Naive thymus-derived CD4-positive, alpha-beta T cell (primary cell): Measurements from ENCODE around the gene EMP1. TPM values are rescaled to one million over a fixed set of nuclear protein-coding genes. Genes with fewer than 3 reads are reported as not detected.
A peak's percentile ranks its signal among the peaks of the same experiment; 100 is the strongest.

Experiments used
- ATAC-seq: fragments of 150-1000 bp; cut with Tn5 transposase; 2 replicates; pipeline ENCODE4 v1.10.0; 2021; ENCODE audit warnings: mild to moderate bottlenecking, moderate library complexity
- CTCF ChIA-PET: fragments of 350-600 bp; sonication (Branson Sonifier 250); formaldehyde crosslinking; loops from one replicate; lab custom pipeline; 2021; ENCODE audit warnings: antibody characterized with exemption; lab: Charles Lee
- POLR2A ChIA-PET: fragments of 350-600 bp; sonication (Branson Sonifier 250); formaldehyde crosslinking; loops from one replicate; lab custom pipeline; 2021; ENCODE audit warnings: antibody characterized with exemption, inconsistent platforms; lab: Charles Lee
- DNase-seq, 9 donors: peaks; one replicate each; pipeline versions ENCODE4 v3.0.0 to v3.0.0-alpha.2; 2020 to 2022; ENCODE audit warnings: mixed read lengths in 1 of 9
- H3K27ac ChIP-seq: one replicate; pipeline ENCODE4 v1.7.0; 2013; ENCODE audit warnings: mild to moderate bottlenecking, low read depth, low read length, moderate library complexity
- H3K27me3 ChIP-seq, 2 donors: one replicate each; pipeline ENCODE4 v1.7.0; 2013; ENCODE audit warnings: low read length in 2 of 2, mild to moderate bottlenecking in 2 of 2, moderate library complexity in 2 of 2; ENCODE audit not compliant: control insufficient read depth in 2 of 2, insufficient read depth in 2 of 2
- H3K36me3 ChIP-seq, 3 experiments: 1 replicate in 2 of 3; 2 replicates in 1 of 3; pipeline ENCODE4 v1.7.0; 2013; ENCODE audit warnings: low read length in 3 of 3, mild to moderate bottlenecking in 3 of 3, moderate library complexity in 1 of 3; ENCODE audit not compliant: insufficient read depth in 3 of 3, control insufficient read depth in 2 of 3
- H3K4me1 ChIP-seq, 2 donors: one replicate each; pipeline ENCODE4 v1.7.0; 2013; ENCODE audit warnings: low read length in 2 of 2, mild to moderate bottlenecking in 2 of 2, moderate library complexity in 1 of 2; ENCODE audit not compliant: control insufficient read depth in 2 of 2, insufficient read depth in 2 of 2
- H3K4me3 ChIP-seq: 2 replicates; pipeline ENCODE4 v1.7.0; 2013; ENCODE audit warnings: mild to moderate bottlenecking, low read length
- H3K9me3 ChIP-seq, 3 experiments: 1 replicate in 2 of 3; 2 replicates in 1 of 3; pipeline ENCODE4 v1.7.0; 2013; ENCODE audit warnings: low read length in 3 of 3; ENCODE audit not compliant: control insufficient read depth in 2 of 3
- H3K27ac Mint-ChIP-seq, 9 donors: one replicate each; pipeline ENCODE4 v1.8.0; 2020 to 2022; ENCODE audit warnings: mixed read lengths in 9 of 9, mild to moderate bottlenecking in 8 of 9, moderate library complexity in 5 of 9, inconsistent platforms in 2 of 9
- H3K27me3 Mint-ChIP-seq, 5 donors: one replicate each; pipeline ENCODE4 v1.8.0; 2021 to 2022; ENCODE audit warnings: mixed read lengths in 5 of 5, mild to moderate bottlenecking in 1 of 5
- H3K36me3 Mint-ChIP-seq, 5 donors: one replicate each; pipeline ENCODE4 v1.8.0; 2020 to 2022; ENCODE audit warnings: mixed read lengths in 5 of 5, mild to moderate bottlenecking in 3 of 5, inconsistent platforms in 1 of 5
- H3K4me1 Mint-ChIP-seq, 7 donors: one replicate each; pipeline ENCODE4 v1.8.0; 2020 to 2022; ENCODE audit warnings: mixed read lengths in 7 of 7, mild to moderate bottlenecking in 3 of 7, inconsistent platforms in 1 of 7
- H3K4me3 Mint-ChIP-seq, 10 donors: one replicate each; pipeline ENCODE4 v1.8.0; 2020 to 2022; ENCODE audit warnings: mild to moderate bottlenecking in 10 of 10, mixed read lengths in 10 of 10, moderate library complexity in 6 of 10, inconsistent platforms in 2 of 10
- H3K9me3 Mint-ChIP-seq, 11 donors: one replicate each; pipeline ENCODE4 v1.8.0; 2020 to 2022; ENCODE audit warnings: mixed read lengths in 11 of 11, mild to moderate bottlenecking in 4 of 11, inconsistent platforms in 1 of 11, moderate library complexity in 1 of 11
- intact Hi-C, 2 donors: fragments of 100-400 bp; cut with micrococcal nuclease; formaldehyde crosslinking; loops; one replicate each; pipeline ENCODE4 v1.15.1; 2023
- polyA plus RNA-seq, 2 donors: library from polyadenylated mRNA; unstranded; fragments of 300-500 nt; fragmentation: Illumina TruSeq; gene quantifications; one replicate each; pipeline ENCODE4 v1.2.3, GENCODE V29; 2021
- total RNA-seq, 6 experiments: library from RNA in 5 of 6; stranded (reverse) in 5 of 6; gene quantifications; 1 replicate in 5 of 6; 2 replicates in 1 of 6; pipeline ENCODE4 v1.2.3 and lab custom pipeline; 2021 to 2026

EMP1 gene
- total and polyA plus RNA-seq, 7 experiments from 2014 or later, result 0.37 to 40.1 (median 4.3) TPM; not detected in 1

GRCh38 chr12:13209436-13210235 is 13.1 kb downstream of the EMP1 start:
- ChIA-PET POLR2A (interaction anchor here (0.9 kb wide), 1 partner anchor 109 kb away, joined by 3 read pairs; no protein-coding TSS in a partner anchor), CTCF (interaction anchor here (0.6 to 8.6 kb wide), 3 partner anchors 8 to 111 kb away, joined by 3 to 125 read pairs (median 3); no protein-coding TSS in a partner anchor)
- Mint-ChIP-seq H3K36me3 (no peaks in the 10 kb centered on the region), H3K27ac (no peak overlapping the region), H3K4me3 (no peak overlapping the region), H3K27me3 (peaks cover 0 to 9% (median 0%) of the 10 kb centered on the region in 5 donors), H3K9me3 (no peaks in the 10 kb centered on the region), H3K4me1 (peaks cover 5 to 44% (median 8%) of the 10 kb centered on the region in 7 donors)
- Histone ChIP-seq H3K27me3 (no peaks in the 10 kb centered on the region), H3K27ac (no peak overlapping the region), H3K36me3 (no peaks in the 10 kb centered on the region), H3K4me3 (no peak overlapping the region), H3K4me1 (no peaks in the 10 kb centered on the region), H3K9me3 (no peaks in the 10 kb centered on the region)
- no peak for DNase-seq
- no peak for ATAC-seq
- intact Hi-C loops, result loop anchor here in 1 of 2 donors (5.0 kb wide), 1 partner anchor 207 kb away; the partner anchor contains the start of gene HEBP1

DNA sequence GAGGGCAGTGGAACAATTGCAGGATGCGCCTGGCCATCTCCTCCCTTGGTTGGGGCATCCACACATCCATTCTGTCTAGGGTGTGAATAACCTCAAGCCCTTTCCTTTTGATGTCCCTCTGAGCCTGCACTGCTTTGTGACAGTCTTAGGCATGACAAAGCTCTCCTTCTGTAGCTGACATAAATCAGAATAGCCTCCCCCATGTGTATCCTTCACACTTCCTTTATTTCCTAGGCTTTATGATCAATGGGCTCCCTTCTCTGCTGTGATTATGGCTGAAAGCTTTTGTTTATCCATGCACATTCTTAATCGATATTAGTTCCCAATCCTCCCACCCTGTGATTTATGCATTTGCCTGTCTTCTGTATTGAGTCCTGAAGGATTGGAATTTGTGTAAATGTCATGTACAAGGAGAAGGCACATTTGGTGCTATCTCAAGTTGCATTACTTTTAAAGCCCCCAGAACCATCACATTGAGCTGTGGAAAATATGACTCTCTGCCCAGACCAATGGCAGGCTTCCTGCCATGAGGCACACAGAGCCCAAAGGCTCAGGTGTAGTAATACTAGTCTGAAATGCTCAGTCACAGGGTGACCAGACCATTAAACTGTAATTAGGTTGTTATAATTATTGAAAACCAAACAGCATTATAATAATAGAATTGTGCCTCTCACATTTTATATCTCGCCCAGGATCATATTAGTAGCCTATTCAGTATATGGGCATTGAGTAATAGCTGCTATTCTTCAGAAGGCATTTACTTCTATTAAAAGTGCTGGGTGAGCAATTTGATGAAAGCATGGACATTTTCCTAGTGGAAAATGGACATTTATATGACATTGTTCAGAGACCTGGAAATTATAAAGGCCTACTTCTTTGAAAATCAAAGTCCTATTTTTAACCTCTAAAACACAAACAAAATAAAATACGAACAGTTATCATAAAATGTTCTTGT is 14.0 kb downstream of the EMP1 start:
- Mint-ChIP-seq H3K27me3 (peaks cover 0 to 9% (median 0%) of the 10 kb centered on the region in 5 donors), H3K4me3 (no peak overlapping the region), H3K27ac (no peak overlapping the region), H3K4me1 (peaks cover 5 to 43% (median 8%) of the 10 kb centered on the region in 7 donors), H3K9me3 (no peaks in the 10 kb centered on the region), H3K36me3 (no peaks in the 10 kb centered on the region)
- ChIA-PET POLR2A (interaction anchor here (0.8 to 0.9 kb wide), 2 partner anchors 110 to 806 kb away, joined by 3 read pairs; no protein-coding TSS in a partner anchor), CTCF (interaction anchor here (1.1 to 8.6 kb wide), 8 partner anchors 7 to 383 kb away, joined by 3 to 125 read pairs (median 12); no protein-coding TSS in a partner anchor)
- Histone ChIP-seq H3K36me3 (no peaks in the 10 kb centered on the region), H3K4me1 (no peaks in the 10 kb centered on the region), H3K4me3 (no peak overlapping the region), H3K27me3 (no peaks in the 10 kb centered on the region), H3K27ac (no peak overlapping the region), H3K9me3 (no peaks in the 10 kb centered on the region)
- no peak for DNase-seq
- no peak for ATAC-seq
- intact Hi-C loops, result loop anchor here in 1 of 2 donors (5.0 kb wide), 1 partner anchor 208 kb away; the partner anchor contains the start of gene HEBP1

DNA sequence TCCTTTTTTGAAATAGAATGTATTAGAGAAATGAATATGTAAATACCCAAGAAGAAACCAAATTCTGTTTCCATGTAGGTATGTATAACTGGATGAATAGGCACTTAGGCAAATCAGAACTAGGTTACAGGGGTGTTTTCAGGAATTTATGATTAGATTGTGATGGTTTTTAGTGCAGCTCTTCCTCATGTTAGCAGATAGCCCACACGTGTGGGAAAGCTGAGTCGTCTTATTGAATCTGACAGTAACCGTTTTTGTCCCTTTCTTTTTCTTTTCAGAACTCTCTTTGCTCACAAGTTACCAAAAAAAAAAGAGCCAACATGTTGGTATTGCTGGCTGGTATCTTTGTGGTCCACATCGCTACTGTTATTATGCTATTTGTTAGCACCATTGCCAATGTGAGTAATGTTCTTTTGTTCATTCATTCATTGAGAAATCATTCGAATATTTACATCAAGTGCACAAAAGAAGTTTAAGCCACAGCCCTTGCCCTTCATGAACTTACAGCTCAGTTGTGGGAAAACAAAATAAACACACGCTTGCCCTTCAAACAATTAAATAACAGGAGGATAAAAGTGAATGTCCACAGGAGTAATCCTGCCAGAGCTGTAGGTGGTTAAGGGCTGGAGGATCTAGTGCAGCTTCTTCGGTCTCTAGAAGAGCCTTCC is 14.8 kb downstream of the EMP1 start:
- Mint-ChIP-seq H3K27me3 (peaks cover 0 to 13% (median 0%) of the 10 kb centered on the region in 5 donors), H3K4me3 (peak overlapping the region in 1 of 10 donors; percentile 55), H3K9me3 (no peaks in the 10 kb centered on the region), H3K27ac (peak overlapping the region in 3 of 9 donors; percentile 19 to 76 (median 70)), H3K36me3 (no peaks in the 10 kb centered on the region), H3K4me1 (peaks cover 5 to 35% (median 7%) of the 10 kb centered on the region in 7 donors)
- intact Hi-C loops, result loop anchor here in 1 of 2 donors (5.0 kb wide), 1 partner anchor 209 kb away; the partner anchor contains the start of gene HEBP1
- no peak overlapping the region for H3K27ac ChIP-seq
- CTCF ChIA-PET, result interaction anchor here (0.7 to 8.6 kb wide), 25 partner anchors 9 to 963 kb away, joined by 3 to 125 read pairs (median 4); partner anchors contain the start of genes EMP1 and FAM234B
- POLR2A ChIA-PET, result interaction anchor here (0.7 to 1.5 kb wide), 4 partner anchors 98 to 807 kb away, joined by 3 to 5 read pairs (median 4); no protein-coding TSS in a partner anchor
- H3K4me1 ChIP-seq, result no peaks in the 10 kb centered on the region
- no peaks in the 10 kb centered on the region for H3K36me3 ChIP-seq
- H3K4me3 ChIP-seq, result no peak overlapping the region
- DNase-seq, result no peak
- peak; percentile 3 for ATAC-seq
- H3K27me3 ChIP-seq, result no peaks in the 10 kb centered on the region
- no peaks in the 10 kb centered on the region for H3K9me3 ChIP-seq

DNA sequence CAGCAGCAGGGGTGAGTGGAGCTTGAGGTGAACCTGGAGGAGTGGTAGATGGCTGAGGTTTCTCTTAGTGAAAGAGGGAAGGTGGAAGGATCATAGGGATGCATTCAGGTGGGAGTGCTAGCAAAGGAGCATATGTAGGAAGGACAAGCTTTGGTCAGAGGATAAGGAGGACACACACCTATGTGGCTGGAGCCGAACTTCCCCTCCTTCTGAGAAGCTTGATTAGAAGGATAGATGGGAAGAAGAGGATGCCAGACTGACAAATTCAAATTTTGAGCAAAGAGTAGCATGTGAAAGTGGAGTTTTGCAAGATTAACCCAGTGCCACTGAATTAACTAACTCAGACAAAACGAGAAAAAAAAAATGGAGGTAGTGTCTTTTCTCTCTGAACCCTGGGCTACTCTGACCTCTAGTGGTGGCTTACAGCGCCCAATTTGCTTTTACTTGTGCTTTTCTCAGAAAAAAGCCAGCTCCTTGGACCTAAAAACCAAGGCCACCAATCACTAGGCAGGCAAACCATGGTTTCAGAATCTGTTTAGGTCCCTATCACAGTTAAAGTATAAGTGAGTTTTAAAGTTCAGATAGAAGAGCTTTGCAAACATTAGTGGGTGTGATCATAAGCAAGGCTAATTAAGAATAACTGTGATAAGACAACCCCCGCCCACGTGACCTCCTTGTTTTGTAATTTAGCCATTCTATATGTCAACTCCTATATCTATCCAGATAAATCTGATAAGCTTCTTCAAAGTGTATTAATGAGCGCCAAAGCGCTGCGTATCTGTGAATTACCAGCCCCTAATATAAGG is 15.5 kb downstream of the EMP1 start:
- H3K27ac ChIP-seq, result no peak overlapping the region
- ATAC-seq (peak; percentile 87), DNase-seq (peak; percentile 29 to 81 (median 73))
- H3K4me3 Mint-ChIP-seq, result peak overlapping the region in 1 of 10 donors; percentile 55
- peaks cover 0 to 13% (median 0%) of the 10 kb centered on the region in 5 donors for H3K27me3 Mint-ChIP-seq
- H3K4me1 Mint-ChIP-seq, result peaks cover 5 to 29% (median 7%) of the 10 kb centered on the region in 7 donors
- H3K9me3 Mint-ChIP-seq, result no peaks in the 10 kb centered on the region
- peak overlapping the region in 3 of 9 donors; percentile 19 to 76 (median 70) for H3K27ac Mint-ChIP-seq
- H3K36me3 Mint-ChIP-seq, result no peaks in the 10 kb centered on the region
- H3K4me3 ChIP-seq, result no peak overlapping the region
- H3K4me1 ChIP-seq, result no peaks in the 10 kb centered on the region
- ChIA-PET POLR2A (interaction anchor here (0.7 to 1.5 kb wide), 3 partner anchors 99 to 114 kb away, joined by 3 to 5 read pairs (median 5); no protein-coding TSS in a partner anchor), CTCF (interaction anchor here (0.7 to 8.6 kb wide), 32 partner anchors 9 to 962 kb away, joined by 3 to 125 read pairs (median 4); partner anchors contain the start of genes EMP1 and FAM234B)
- no peaks in the 10 kb centered on the region for H3K9me3 ChIP-seq
- intact Hi-C loops, result loop anchor here (1.0 to 5.0 kb wide), 9 partner anchors 114 to 836 kb away; partner anchors contain the start of genes FAM234B (in 1 of the 2) and HEBP1 (in 1 of the 2)
- no peaks in the 10 kb centered on the region for H3K27me3 ChIP-seq
- H3K36me3 ChIP-seq, result no peaks in the 10 kb centered on the region

GRCh38 chr12:13215056-13215455 is 18.5 kb downstream of the EMP1 start:
- no peak overlapping the region for H3K4me3 Mint-ChIP-seq
- peaks cover 0 to 3% (median 0%) of the 10 kb centered on the region in 11 donors for H3K9me3 Mint-ChIP-seq
- no peaks in the 10 kb centered on the region for H3K36me3 Mint-ChIP-seq
- no peak overlapping the region for H3K27ac Mint-ChIP-seq
- peaks cover 5 to 26% (median 7%) of the 10 kb centered on the region in 7 donors for H3K4me1 Mint-ChIP-seq
- no peaks in the 10 kb centered on the region for H3K9me3 ChIP-seq
- no peaks in the 10 kb centered on the region for H3K4me1 ChIP-seq
- no peak overlapping the region for H3K27ac ChIP-seq
- no peak for ATAC-seq
- CTCF ChIA-PET, result interaction anchor here (0.9 to 1.4 kb wide), 2 partner anchors 115 to 119 kb away, joined by 3 to 4 read pairs; no protein-coding TSS in a partner anchor
- H3K27me3 ChIP-seq, result no peaks in the 10 kb centered on the region
- DNase-seq, result no peak
- no peak overlapping the region for H3K4me3 ChIP-seq
- H3K27me3 Mint-ChIP-seq, result peaks cover 0 to 16% (median 0%) of the 10 kb centered on the region in 5 donors
- no peaks in the 10 kb centered on the region for H3K36me3 ChIP-seq
- POLR2A ChIA-PET, result no interaction called here
- intact Hi-C loops, result no loop called here
